Globus pallidus (tissue), 1 donor: Measurements from ENCODE around the gene AFF4.
"Not testable (repeated sequence)": the region's sequence is repeated elsewhere in the genome, so short reads cannot be mapped to it uniquely, and the experiment has no call there.

Experiments used
- DNase-seq: peaks from one replicate; pipeline ENCODE4 v3.0.0-alpha.2; 2015; ENCODE audit warnings: low spot score

Gene AFF4

GRCh38 chr5:132956166-132956799 is 7.2 kb downstream of the AFF4 start:
- not testable (repeated sequence) for DNase-seq

GRCh38 chr5:132953710-132954109 is 9.7 kb downstream of the AFF4 start:
- no peak for DNase-seq

GRCh38 chr5:132952829-132953228 is 10.6 kb downstream of the AFF4 start:
- DNase-seq = no peak

- no peak for DNase-seq
These were observed 11.5 kb downstream of the AFF4 start for GRCh38 chr5:132951897-132952296.

GRCh38 chr5:132949136-132949535 is 14.3 kb downstream of the AFF4 start:
- no peak for DNase-seq

- no peak for DNase-seq
These were observed 15.8 kb downstream of the AFF4 start for GRCh38 chr5:132947671-132948070.

- DNase-seq = not testable (repeated sequence)
These were observed 18.1 kb downstream of the AFF4 start for GRCh38 chr5:132945315-132945714.

GRCh38 chr5:132943362-132944022 is 19.9 kb downstream of the AFF4 start:
- no peak for DNase-seq

GRCh38 chr5:132941331-132941730 is 22.1 kb downstream of the AFF4 start:
- no peak for DNase-seq

GRCh38 chr5:132928062-132928407 is 35.4 kb downstream of the AFF4 start:
- no peak for DNase-seq

GRCh38 chr5:132927355-132928061 is 35.9 kb downstream of the AFF4 start:
- no peak for DNase-seq

GRCh38 chr5:132926437-132926836 is 37.0 kb downstream of the AFF4 start:
- no peak for DNase-seq

GRCh38 chr5:132916086-132916485 is 47.3 kb downstream of the AFF4 start:
- no peak for DNase-seq

GRCh38 chr5:132915681-132916080 is 47.8 kb downstream of the AFF4 start:
- no peak for DNase-seq

- DNase-seq = no peak
These were observed 53.7 kb downstream of the AFF4 start for GRCh38 chr5:132909702-132910101.

GRCh38 chr5:132907161-132907560 is 56.3 kb downstream of the AFF4 start:
- no peak for DNase-seq

- DNase-seq = no peak
These were observed 57.5 kb downstream of the AFF4 start for GRCh38 chr5:132905938-132906337.

GRCh38 chr5:132901730-132902129 is 61.7 kb downstream of the AFF4 start:
- no peak for DNase-seq

GRCh38 chr5:132901036-132901435 is 62.4 kb downstream of the AFF4 start:
- DNase-seq = no peak

GRCh38 chr5:132898094-132898493 is 65.3 kb downstream of the AFF4 start:
- no peak for DNase-seq

GRCh38 chr5:132896685-132897084 is 66.7 kb downstream of the AFF4 start:
- DNase-seq = no peak

GRCh38 chr5:132895719-132896305 is 67.6 kb downstream of the AFF4 start:
- DNase-seq = no peak

GRCh38 chr5:132890817-132891216 is 72.6 kb downstream of the AFF4 start:
- no peak for DNase-seq
